GM19328 (cell line): Measurements from ENCODE around the gene CHCHD3.

Source experiments
- ATAC-seq: cut with Tn5 transposase; IDR thresholded peaks from one replicate; pipeline ENCODE4 v1.9.1; 2021; ENCODE audit warnings: mild to moderate bottlenecking, moderate library complexity; ENCODE audit not compliant: unreplicated experiment

CHCHD3 gene

GRCh38 chr7:133079296-133079695 is 2.6 kb downstream of the CHCHD3 start:
- ATAC-seq, result no peak

- no peak for ATAC-seq
These were observed 4.5 kb downstream of the CHCHD3 start for GRCh38 chr7:133077394-133077793.

- no peak for ATAC-seq
These were observed 5.7 kb downstream of the CHCHD3 start for GRCh38 chr7:133076142-133076541.

GRCh38 chr7:133071506-133071905 is 10.4 kb downstream of the CHCHD3 start:
- ATAC-seq, result no peak

- ATAC-seq, result no peak
These were observed 11.3 kb downstream of the CHCHD3 start for GRCh38 chr7:133070562-133070961.

GRCh38 chr7:133065301-133065700 is 16.6 kb downstream of the CHCHD3 start:
- no peak for ATAC-seq

- ATAC-seq, result no peak
These were observed 17.6 kb downstream of the CHCHD3 start for GRCh38 chr7:133064082-133064820.

GRCh38 chr7:133061792-133062191 is 20.1 kb downstream of the CHCHD3 start:
- no peak for ATAC-seq

- ATAC-seq, result no peak
These were observed 20.5 kb downstream of the CHCHD3 start for GRCh38 chr7:133061357-133061756.

- no peak for ATAC-seq
These were observed 21.9 kb downstream of the CHCHD3 start for GRCh38 chr7:133060004-133060403.

GRCh38 chr7:133059263-133059662 is 22.6 kb downstream of the CHCHD3 start:
- ATAC-seq, result no peak

GRCh38 chr7:133056370-133057238 is 25.3 kb downstream of the CHCHD3 start:
- no peak for ATAC-seq

GRCh38 chr7:133054162-133054840 is 27.6 kb downstream of the CHCHD3 start:
- ATAC-seq, result no peak

GRCh38 chr7:133053321-133053891 is 28.5 kb downstream of the CHCHD3 start:
- ATAC-seq, result no peak

- no peak for ATAC-seq
These were observed 29.1 kb downstream of the CHCHD3 start for GRCh38 chr7:133052826-133053225.

- ATAC-seq, result no peak
These were observed 29.5 kb downstream of the CHCHD3 start for GRCh38 chr7:133052401-133052756.

- no peak for ATAC-seq
These were observed 30.0 kb downstream of the CHCHD3 start for GRCh38 chr7:133051719-133052400.

- no peak for ATAC-seq
These were observed 30.8 kb downstream of the CHCHD3 start for GRCh38 chr7:133051066-133051465.

- no peak for ATAC-seq
These were observed 31.5 kb downstream of the CHCHD3 start for GRCh38 chr7:133050200-133050995.

GRCh38 chr7:133048589-133048988 is 33.3 kb downstream of the CHCHD3 start:
- ATAC-seq, result no peak
